Stimulated activated CD4-positive, alpha-beta T cell treated with anti-CD3 and anti-CD28 coated beads, Interleukin-12 subunit alpha, Interleukin-12 subunit beta, amount 100 ng/mL, for 48 hours (primary cell): Measurements from ENCODE around the gene VSIG1.

Experiments
- DNase-seq, 3 donors: peaks; one replicate each; pipeline ENCODE4 v3.0.0-alpha.2; 2020; ENCODE audit warnings: low read depth in 2 of 3, low spot score in 1 of 3

Gene VSIG1

GRCh38 chrX:108044554-108045256 is at the start of gene VSIG1:
TSS of gene VSIG1 (plus strand) at chrX:108045065. CDS start at chrX:108045131, 66 bp downstream.
- no peak for DNase-seq

GRCh38 chrX:107996124-107996523 is 48.7 kb upstream of the VSIG1 start:
- no peak for DNase-seq

GRCh38 chrX:108000751-108001150 is 44.1 kb upstream of the VSIG1 start:
- no peak for DNase-seq

GRCh38 chrX:108001218-108001814 is 43.5 kb upstream of the VSIG1 start:
- DNase-seq, result no peak

- no peak for DNase-seq
Measured at GRCh38 chrX:108018656-108019381, 26.0 kb upstream of the VSIG1 start.

GRCh38 chrX:108019382-108019875 is 25.4 kb upstream of the VSIG1 start:
- DNase-seq, result no peak

- no peak for DNase-seq
Measured at GRCh38 chrX:108020631-108021030, 24.2 kb upstream of the VSIG1 start.

- DNase-seq, result peak in 1 of 3 donors; percentile 7
Measured at GRCh38 chrX:108022491-108023089, 22.3 kb upstream of the VSIG1 start.

- no peak for DNase-seq
Measured at GRCh38 chrX:108025376-108025775, 19.5 kb upstream of the VSIG1 start.

- no peak for DNase-seq
Measured at GRCh38 chrX:108025954-108026600, 18.8 kb upstream of the VSIG1 start.

GRCh38 chrX:108028854-108029253 is 16.0 kb upstream of the VSIG1 start:
- no peak for DNase-seq

- no peak for DNase-seq
Measured at GRCh38 chrX:108029928-108030711, 14.7 kb upstream of the VSIG1 start.

GRCh38 chrX:108032944-108033343 is 11.9 kb upstream of the VSIG1 start:
- no peak for DNase-seq

GRCh38 chrX:108033890-108034289 is 11.0 kb upstream of the VSIG1 start:
- DNase-seq, result no peak

GRCh38 chrX:108034725-108035124 is 10.1 kb upstream of the VSIG1 start:
- no peak for DNase-seq

GRCh38 chrX:108036298-108036973 is 8.4 kb upstream of the VSIG1 start:
- no peak for DNase-seq

- DNase-seq, result no peak
Measured at GRCh38 chrX:108049649-108050048, 4.8 kb downstream of the VSIG1 start.

GRCh38 chrX:108053218-108053617 is 8.4 kb downstream of the VSIG1 start:
- DNase-seq, result no peak

GRCh38 chrX:108055546-108055945 is 10.7 kb downstream of the VSIG1 start:
- DNase-seq, result no peak

- no peak for DNase-seq
Measured at GRCh38 chrX:108059801-108060200, 14.9 kb downstream of the VSIG1 start.
